VCaP (cell line): Measurements from ENCODE around the gene CEBPE.

ENCODE experiments used
- H3K27ac ChIP-seq: fragments of 450-650 bp; 2 replicates; pipeline ENCODE4 v1.5.1; 2017
- TF ChIP-seq, protein P1 (sequence below): fragments of 450-650 bp; conservative IDR thresholded peaks from 2 replicates; pipeline ENCODE4 v1.5.1; 2017; ENCODE audit warnings: mild to moderate bottlenecking, moderate library complexity

Gene CEBPE

DNA sequence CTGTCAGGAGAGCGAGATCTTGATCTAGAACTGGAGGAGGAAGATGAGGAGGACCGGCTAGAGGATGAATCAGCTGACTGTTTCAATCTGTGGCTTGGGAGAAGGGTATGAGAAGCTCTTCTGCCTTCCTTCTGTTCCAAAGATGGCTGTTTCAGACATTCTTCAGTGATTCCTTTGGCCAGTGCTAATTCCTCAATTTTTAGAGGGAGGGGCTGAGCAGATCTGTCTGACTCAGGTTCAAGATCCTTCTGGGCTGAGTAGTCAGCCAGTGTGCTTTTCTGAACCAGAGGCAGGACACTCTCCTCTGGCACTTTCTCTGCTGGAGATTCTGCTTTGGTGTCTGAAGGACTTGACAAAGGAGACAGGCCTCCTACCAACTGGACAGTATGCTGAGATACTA is 39.3 kb downstream of the CEBPE start:
- no peak overlapping the region for H3K27ac ChIP-seq

GRCh38 chr14:23078692-23079116 is 40.4 kb downstream of the CEBPE start:
- TF ChIP-seq, protein P1, sequence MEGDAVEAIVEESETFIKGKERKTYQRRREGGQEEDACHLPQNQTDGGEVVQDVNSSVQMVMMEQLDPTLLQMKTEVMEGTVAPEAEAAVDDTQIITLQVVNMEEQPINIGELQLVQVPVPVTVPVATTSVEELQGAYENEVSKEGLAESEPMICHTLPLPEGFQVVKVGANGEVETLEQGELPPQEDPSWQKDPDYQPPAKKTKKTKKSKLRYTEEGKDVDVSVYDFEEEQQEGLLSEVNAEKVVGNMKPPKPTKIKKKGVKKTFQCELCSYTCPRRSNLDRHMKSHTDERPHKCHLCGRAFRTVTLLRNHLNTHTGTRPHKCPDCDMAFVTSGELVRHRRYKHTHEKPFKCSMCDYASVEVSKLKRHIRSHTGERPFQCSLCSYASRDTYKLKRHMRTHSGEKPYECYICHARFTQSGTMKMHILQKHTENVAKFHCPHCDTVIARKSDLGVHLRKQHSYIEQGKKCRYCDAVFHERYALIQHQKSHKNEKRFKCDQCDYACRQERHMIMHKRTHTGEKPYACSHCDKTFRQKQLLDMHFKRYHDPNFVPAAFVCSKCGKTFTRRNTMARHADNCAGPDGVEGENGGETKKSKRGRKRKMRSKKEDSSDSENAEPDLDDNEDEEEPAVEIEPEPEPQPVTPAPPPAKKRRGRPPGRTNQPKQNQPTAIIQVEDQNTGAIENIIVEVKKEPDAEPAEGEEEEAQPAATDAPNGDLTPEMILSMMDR: no peak

More for the DNA sequence above, 39.3 kb downstream of the CEBPE start:
- TF ChIP-seq, protein P1: no peak

DNA sequence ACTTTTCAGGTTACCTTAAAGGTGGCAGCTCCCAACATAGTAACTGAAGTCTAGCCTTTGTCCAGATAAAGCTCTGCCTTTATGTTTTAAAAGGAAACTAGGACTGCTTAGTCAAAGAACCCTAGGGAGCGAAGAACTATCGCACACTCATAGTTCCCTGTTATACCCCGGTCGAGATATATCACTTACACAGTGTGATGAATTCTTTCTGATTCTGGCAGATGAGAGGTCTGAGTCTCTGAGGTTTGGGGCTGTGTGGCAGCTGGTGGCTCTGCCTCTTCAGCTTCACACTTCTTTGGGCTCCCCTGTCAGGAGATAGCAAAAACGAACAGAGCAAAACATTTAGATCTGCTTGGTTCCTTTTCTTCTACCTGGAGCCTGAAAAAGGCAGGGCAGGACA is 41.1 kb downstream of the CEBPE start:
- no peak overlapping the region for H3K27ac ChIP-seq

More at GRCh38 chr14:23078692-23079116, 40.4 kb downstream of the CEBPE start:
- H3K27ac ChIP-seq: no peak overlapping the region

GRCh38 chr14:23076785-23077408 is 42.2 kb downstream of the CEBPE start:
- no peak overlapping the region for H3K27ac ChIP-seq

More for the DNA sequence above, 41.1 kb downstream of the CEBPE start:
- TF ChIP-seq, protein P1: no peak

GRCh38 chr14:23074906-23075305 is 44.1 kb downstream of the CEBPE start:
- no peak overlapping the region for H3K27ac ChIP-seq

More at GRCh38 chr14:23076785-23077408, 42.2 kb downstream of the CEBPE start:
- TF ChIP-seq, protein P1: peak; percentile 83

DNA sequence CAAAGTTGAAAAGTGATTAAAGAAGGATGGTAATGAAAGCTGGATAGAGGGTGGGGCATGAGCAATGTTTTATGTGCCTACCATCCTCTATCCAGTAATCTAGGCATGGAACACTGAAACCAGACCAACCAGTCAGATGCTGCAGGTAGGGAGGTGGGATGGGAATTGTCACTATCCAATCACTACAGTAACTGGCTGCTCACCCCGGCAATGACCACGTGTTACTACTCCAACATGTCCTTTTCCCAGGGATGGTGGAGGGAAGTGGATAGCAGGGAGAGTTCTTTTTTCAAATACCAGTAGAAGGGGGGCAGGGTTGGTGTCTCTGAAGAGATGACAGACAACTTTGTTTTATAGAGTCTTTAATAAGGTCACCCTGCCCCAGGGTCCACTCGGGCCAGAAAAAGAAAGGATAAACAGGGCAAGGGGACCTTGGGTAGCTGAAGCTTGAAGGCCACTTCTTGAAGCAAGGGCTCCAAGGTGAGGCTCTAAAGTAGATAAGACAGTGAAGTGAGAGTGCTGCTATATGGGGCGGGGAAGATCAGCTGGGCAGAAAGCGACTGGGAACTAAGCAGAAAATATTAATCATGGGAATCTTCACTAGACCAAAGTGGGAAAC is 47.0 kb downstream of the CEBPE start:
- TF ChIP-seq, protein P1: no peak
- peak overlapping the region; percentile 83 for H3K27ac ChIP-seq

More at GRCh38 chr14:23074906-23075305, 44.1 kb downstream of the CEBPE start:
- TF ChIP-seq, protein P1: no peak

GRCh38 chr14:23071244-23071920 is 47.7 kb downstream of the CEBPE start:
- TF ChIP-seq, protein P1: no peak
- peak overlapping the region; percentile 83 for H3K27ac ChIP-seq
